ENCODE results near the gene CENPB.
"Not testable (repeated sequence)": the region's sequence is repeated elsewhere in the genome, so short reads cannot be mapped to it uniquely, and the experiment has no call there.

CENPB gene

GRCh38 chr20:3786665-3787323, at the start of gene CENPB:
CENPB (minus strand) TSS chr20:3786740; CDS start chr20:3786483, 257 bp downstream.
- DNase-seq (ENCODE audit: low read depth in 2 of 2, low spot score in 1 of 2) = peak; percentile 72 to 78

GRCh38 chr20:3836132-3836531, 49.6 kb upstream of the CENPB start:
- no peak for DNase-seq (ENCODE audit: low read depth in 2 of 2, low spot score in 1 of 2)

GRCh38 chr20:3829891-3830290, 43.4 kb upstream of the CENPB start:
- DNase-seq (ENCODE audit: low read depth in 2 of 2, low spot score in 1 of 2) = not testable (repeated sequence)

GRCh38 chr20:3828798-3829197, 42.3 kb upstream of the CENPB start:
- no peak for DNase-seq (ENCODE audit: low read depth in 2 of 2, low spot score in 1 of 2)

- no peak for DNase-seq (ENCODE audit: low read depth in 2 of 2, low spot score in 1 of 2)
These were observed 39.9 kb upstream of the CENPB start for GRCh38 chr20:3826420-3826819.

GRCh38 chr20:3825526-3825925, 39.0 kb upstream of the CENPB start:
- no peak for DNase-seq (ENCODE audit: low read depth in 2 of 2, low spot score in 1 of 2)

- DNase-seq (ENCODE audit: low read depth in 2 of 2, low spot score in 1 of 2) = no peak
These were observed 37.3 kb upstream of the CENPB start for GRCh38 chr20:3823881-3824280.

GRCh38 chr20:3821996-3822395, 35.5 kb upstream of the CENPB start:
- no peak for DNase-seq (ENCODE audit: low read depth in 2 of 2, low spot score in 1 of 2)

GRCh38 chr20:3820901-3821727, 34.6 kb upstream of the CENPB start:
- DNase-seq (ENCODE audit: low read depth in 2 of 2, low spot score in 1 of 2) = no peak

- peak; percentile 83 to 86 for DNase-seq (ENCODE audit: low read depth in 2 of 2, low spot score in 1 of 2)
These were observed 33.7 kb upstream of the CENPB start, which contains the start of gene AP5S1 for GRCh38 chr20:3820048-3820900. AP5S1 (plus strand) TSS chr20:3820547; CDS start chr20:3822118, 1,571 bp downstream.

- no peak for DNase-seq (ENCODE audit: low read depth in 2 of 2, low spot score in 1 of 2)
These were observed 33.0 kb upstream of the CENPB start for GRCh38 chr20:3819411-3820047.

- no peak for DNase-seq (ENCODE audit: low read depth in 2 of 2, low spot score in 1 of 2)
These were observed 31.9 kb upstream of the CENPB start for GRCh38 chr20:3818155-3819151.

- no peak for DNase-seq (ENCODE audit: low read depth in 2 of 2, low spot score in 1 of 2)
These were observed 29.3 kb upstream of the CENPB start for GRCh38 chr20:3815703-3816315.

- DNase-seq (ENCODE audit: low read depth in 2 of 2, low spot score in 1 of 2) = no peak
These were observed 28.5 kb upstream of the CENPB start for GRCh38 chr20:3814928-3815495.

- DNase-seq (ENCODE audit: low read depth in 2 of 2, low spot score in 1 of 2) = no peak
These were observed 27.5 kb upstream of the CENPB start for GRCh38 chr20:3813848-3814581.

- DNase-seq (ENCODE audit: low read depth in 2 of 2, low spot score in 1 of 2) = no peak
These were observed 26.7 kb upstream of the CENPB start for GRCh38 chr20:3812975-3813847.

- DNase-seq (ENCODE audit: low read depth in 2 of 2, low spot score in 1 of 2) = no peak
These were observed 25.7 kb upstream of the CENPB start for GRCh38 chr20:3812259-3812681.
